Fibroblast of skin of left quadriceps (primary cell): Measurements from ENCODE around the gene CEP70.
"Not testable (repeated sequence)": the region's sequence is repeated elsewhere in the genome, so short reads cannot be mapped to it uniquely, and the experiment has no call there.

Source experiments
- DNase-seq, 2 experiments: peaks; one replicate each; pipeline ENCODE4 v3.0.0-alpha.2; 2013; ENCODE audit warnings: low read depth in 2 of 2

CEP70 gene

DNA sequence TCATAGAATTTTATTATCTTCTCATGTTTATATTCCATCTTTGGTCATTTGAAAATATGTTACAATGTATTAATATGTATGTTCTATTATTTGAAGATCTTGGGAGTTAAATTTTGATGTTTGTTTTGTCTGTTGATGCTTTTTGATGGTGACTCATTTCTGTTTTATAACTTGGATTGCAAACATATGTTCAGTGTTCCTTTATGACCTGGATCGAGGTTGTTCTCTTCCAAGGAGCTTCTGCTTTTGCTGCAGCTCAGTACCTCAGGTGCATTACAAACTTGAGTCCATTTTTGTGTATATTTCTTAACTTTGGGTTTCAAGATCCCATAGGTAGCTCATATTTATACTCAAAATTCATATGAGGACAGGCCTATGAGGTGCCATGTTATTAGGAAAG is 122.6 kb downstream of the CEP70 start:
- no peak for DNase-seq

- DNase-seq: no peak
These were observed 123.4 kb downstream of the CEP70 start for GRCh38 chr3:138470687-138471086.

GRCh38 chr3:138469874-138470273 is 124.2 kb downstream of the CEP70 start:
- DNase-seq: no peak

GRCh38 chr3:138468886-138469285 is 125.2 kb downstream of the CEP70 start:
- no peak for DNase-seq

DNA sequence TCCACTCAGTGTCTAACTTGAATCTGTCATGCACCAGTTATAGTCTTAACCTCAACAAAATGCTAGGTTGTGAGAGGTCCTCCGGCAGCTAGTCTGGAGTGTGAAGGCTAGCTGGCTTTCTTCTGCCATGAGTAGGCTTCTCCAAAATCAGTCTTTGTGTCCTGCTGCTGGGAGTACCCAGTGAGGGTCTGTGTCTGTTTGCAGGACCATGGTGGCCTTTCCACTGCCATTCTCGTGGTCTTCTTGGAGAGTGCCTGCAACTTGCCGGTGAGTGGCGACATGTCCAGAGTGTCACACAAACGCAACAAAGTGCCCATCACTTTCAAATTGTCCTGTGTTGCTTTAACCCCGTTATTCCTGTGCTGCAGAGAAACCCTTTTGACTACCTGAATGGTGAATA is 125.6 kb downstream of the CEP70 start:
- no peak for DNase-seq

DNA sequence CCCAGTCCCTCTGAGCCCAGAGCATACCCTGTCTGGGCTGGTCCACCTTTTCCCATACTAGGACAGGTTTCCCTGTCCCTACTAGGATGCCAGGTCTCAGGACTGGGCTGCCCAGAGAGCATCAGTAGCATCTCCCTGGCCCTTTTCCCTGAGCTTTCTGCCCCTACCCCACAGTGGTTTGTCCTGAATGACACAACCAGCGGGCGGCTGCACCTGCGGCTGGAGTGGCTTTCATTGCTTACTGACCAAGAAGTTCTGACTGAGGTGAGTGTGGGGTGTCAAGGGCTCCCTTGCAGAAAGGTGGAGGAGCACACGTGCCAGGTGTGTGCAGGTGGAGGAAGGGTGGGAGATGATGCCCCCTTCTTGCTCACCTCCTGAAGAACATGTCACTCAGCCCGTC is 126.1 kb downstream of the CEP70 start:
- no peak for DNase-seq

- no peak for DNase-seq
These were observed 128.1 kb downstream of the CEP70 start for GRCh38 chr3:138465925-138466324.

DNA sequence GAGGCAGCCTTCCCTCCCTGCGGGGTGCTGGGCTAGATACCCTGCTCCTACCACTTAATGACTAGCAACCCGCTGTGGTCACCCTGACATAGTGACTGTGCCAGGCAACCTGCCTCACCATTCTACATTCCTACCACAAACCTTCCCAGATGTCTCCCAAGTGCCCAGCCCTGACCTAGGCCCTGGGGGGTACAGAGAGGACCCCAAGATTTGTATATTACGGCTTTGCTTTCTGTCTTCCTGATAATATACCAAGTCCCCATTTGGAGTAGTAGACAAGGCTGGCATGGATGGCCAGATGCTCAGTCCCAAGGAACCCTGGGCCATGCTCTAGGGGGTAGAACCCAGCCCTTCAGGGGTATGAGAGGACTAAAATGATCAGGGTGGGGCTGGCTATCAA is 128.6 kb downstream of the CEP70 start:
- DNase-seq: no peak

- no peak for DNase-seq
These were observed 129.6 kb downstream of the CEP70 start for GRCh38 chr3:138464491-138464860.

- no peak for DNase-seq
These were observed 130.2 kb downstream of the CEP70 start for GRCh38 chr3:138463724-138464490.

GRCh38 chr3:138461896-138462295 is 132.2 kb downstream of the CEP70 start:
- DNase-seq: no peak

- no peak for DNase-seq
These were observed 132.8 kb downstream of the CEP70 start for GRCh38 chr3:138461246-138461645.

DNA sequence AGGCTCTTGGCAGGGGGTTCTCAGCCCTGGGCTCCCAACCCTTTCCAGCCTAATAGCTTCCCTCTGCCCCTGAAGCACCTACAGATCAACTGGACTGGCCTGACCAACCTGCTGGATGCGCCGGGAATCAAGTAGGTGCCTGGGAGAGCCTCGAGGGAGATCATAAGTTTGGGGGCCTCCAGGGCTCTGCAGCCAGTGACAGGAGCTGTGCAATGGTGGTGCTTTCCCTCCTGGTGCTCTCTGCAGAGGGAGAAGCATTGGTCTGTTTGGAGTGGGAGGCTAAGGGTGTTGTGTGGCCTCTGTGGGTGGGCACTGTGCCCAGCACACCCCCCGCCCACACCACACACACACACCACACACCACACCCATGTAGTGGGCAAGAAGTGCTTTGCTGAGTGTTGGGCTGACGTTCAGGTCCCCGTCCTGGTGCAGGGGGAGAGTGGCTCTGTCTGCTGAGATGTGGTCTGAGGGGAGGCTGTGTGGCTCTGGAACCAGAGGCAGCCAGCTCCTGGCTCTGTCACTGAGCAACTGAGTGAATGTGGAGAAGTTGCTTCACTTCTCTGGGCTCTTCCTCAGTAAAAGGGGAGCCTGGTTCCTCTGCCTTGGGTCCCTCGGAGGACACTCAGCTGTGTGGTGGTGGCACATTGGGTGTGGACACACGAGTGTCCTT is 133.4 kb downstream of the CEP70 start:
- no peak for DNase-seq

- no peak for DNase-seq
These were observed 134.2 kb downstream of the CEP70 start for GRCh38 chr3:138459619-138460535.

GRCh38 chr3:138458774-138459499 is 135.1 kb downstream of the CEP70 start:
- DNase-seq: no peak

DNA sequence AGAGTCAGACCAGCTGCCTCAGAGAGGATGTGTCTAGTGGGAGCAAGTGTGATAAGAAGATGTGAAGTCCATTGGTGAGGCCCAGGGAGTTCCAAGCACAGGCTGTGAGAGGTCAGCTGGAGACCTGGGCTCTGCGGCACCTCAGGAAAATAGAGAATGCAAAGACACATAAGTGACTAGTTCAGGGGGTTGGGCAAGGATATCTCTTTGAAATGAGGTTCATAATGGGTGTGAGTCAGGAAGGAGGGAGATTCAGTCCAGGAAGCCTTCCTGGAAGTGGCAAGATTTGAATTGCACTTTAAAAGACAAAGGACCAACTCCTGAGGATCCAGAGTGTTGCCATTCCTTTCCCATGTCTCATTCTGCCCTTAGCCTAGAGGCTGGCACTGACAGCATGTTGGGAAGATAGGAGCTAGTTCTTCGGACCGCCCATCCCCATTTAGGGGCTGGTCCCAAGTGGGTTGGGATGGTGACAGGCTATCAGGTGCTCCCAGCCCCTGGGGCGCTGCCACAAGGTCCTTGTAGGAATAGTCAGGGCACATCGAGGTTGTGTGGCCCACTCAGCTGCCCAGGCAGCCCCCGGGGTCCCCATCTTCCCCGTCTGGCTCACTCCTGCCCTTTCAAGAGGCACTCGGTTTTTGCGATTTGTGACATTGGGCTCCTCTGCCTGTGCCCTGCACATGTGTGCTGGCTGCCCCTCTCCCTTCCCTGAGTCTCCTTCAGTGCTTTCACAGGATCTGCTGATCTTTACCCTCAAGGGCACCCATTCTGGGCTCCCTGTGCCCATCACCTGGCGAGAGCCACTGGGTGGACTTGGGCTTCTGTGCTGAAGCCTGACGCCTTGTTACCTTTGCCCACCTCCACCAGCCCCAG is 136.0 kb downstream of the CEP70 start:
- DNase-seq: no peak

- DNase-seq: no peak
These were observed 136.8 kb downstream of the CEP70 start for GRCh38 chr3:138456961-138457862.

DNA sequence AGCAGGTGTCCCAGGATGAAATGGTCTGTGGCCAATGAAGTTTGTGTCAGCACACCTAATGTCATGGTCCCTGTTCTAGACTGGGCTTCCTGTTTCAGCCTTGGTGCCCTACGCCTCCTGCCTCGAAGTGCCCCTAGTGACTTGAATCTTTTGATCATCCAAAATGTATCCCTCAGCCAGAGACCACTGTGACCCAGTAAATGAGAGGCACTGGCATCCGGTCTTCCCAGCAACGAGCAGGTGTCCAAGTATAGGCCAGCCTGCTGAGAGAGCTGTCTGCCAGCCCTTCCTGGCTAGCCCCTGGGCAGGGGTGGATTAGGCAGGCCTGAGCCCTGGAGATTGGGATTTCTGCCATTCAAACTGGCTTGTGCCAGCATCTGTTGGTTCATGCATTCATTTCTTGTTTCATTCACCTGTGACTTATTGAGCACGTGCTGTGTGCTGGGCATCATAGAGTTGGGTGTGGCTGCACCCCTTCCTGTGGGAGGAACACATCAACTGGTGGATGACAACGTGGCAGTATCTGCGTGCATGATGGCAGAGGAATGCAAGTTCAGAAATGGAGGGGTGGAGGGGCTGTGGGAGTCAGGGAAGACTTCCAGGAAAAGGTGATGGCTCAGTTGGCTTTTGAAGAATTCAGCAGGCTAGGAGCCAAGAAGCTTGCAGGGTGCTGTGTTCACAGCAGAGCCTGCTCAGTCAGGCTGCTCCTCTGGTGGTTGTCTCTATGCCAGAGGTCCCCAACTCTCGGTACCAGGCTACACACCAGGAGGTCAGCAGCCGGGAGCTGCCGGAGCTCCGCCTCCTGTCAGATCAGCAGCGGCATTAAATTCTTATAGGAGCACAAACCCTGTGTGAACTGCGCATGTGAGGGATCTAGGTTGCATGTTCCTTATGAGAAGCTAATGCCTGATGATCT is 138.0 kb downstream of the CEP70 start:
- no peak for DNase-seq

GRCh38 chr3:138453940-138454339 is 140.1 kb downstream of the CEP70 start:
- not testable (repeated sequence) for DNase-seq
